IPS DF 4.7 (cell line): ENCODE data around the gene DAGLB.
"Not testable (repeated sequence)": the region's sequence is repeated elsewhere in the genome, so short reads cannot be mapped to it uniquely, and the experiment has no call there.

Experiments
- DNase-seq: peaks from one replicate; pipeline ENCODE4 v3.0.0-alpha.2; 2013; ENCODE audit warnings: low spot score; ENCODE audit errors: extremely low read depth

DAGLB gene

GRCh38 chr7:6400243-6401105, 47.3 kb downstream of the DAGLB start:
- not testable (repeated sequence) for DNase-seq

GRCh38 chr7:6399351-6399750, 48.4 kb downstream of the DAGLB start:
- no peak for DNase-seq

GRCh38 chr7:6398943-6399342, 48.8 kb downstream of the DAGLB start:
- DNase-seq: no peak

DNA sequence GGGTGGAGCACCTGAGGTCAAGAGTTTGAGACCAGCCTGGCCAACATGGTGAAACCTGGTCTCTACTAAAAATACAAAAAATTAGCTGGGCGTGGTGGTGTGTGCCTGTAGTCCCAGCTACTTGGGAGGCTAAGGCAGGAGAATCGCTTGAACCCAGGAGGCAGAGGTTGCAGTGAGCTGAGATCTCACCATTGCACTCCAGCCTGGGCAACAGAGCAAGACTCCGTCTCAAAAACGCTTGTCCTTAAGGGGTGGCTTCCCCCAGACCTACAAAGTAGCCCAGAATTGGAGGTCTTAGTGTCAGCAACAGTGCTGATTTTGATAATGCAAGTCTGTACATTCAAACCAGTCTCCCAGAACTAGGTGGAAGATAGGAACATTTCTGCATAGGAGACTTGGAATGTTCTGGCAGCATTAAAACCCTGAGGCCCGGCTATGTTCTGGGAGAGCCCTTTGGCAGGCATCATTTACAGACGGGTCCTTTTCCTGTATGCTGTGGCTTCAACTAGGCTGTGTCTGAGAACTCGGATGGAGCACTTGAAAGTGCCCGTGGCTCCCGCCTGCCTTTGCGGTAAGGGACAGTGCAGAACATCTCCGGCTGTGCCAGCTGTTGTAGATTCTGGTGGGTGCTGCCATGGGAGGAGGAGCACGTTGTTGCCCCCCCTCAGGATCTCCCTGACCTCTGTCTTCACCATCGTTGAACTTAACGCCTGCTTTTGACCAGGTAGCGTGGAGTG, 49.8 kb downstream of the DAGLB start:
- not testable (repeated sequence) for DNase-seq

- no peak for DNase-seq
Observed at GRCh38 chr7:6395898-6396595, 51.7 kb downstream of the DAGLB start.

- no peak for DNase-seq
Observed at GRCh38 chr7:6394114-6394513, 53.6 kb downstream of the DAGLB start.

GRCh38 chr7:6393667-6394056, 54.1 kb downstream of the DAGLB start:
- no peak for DNase-seq

DNA sequence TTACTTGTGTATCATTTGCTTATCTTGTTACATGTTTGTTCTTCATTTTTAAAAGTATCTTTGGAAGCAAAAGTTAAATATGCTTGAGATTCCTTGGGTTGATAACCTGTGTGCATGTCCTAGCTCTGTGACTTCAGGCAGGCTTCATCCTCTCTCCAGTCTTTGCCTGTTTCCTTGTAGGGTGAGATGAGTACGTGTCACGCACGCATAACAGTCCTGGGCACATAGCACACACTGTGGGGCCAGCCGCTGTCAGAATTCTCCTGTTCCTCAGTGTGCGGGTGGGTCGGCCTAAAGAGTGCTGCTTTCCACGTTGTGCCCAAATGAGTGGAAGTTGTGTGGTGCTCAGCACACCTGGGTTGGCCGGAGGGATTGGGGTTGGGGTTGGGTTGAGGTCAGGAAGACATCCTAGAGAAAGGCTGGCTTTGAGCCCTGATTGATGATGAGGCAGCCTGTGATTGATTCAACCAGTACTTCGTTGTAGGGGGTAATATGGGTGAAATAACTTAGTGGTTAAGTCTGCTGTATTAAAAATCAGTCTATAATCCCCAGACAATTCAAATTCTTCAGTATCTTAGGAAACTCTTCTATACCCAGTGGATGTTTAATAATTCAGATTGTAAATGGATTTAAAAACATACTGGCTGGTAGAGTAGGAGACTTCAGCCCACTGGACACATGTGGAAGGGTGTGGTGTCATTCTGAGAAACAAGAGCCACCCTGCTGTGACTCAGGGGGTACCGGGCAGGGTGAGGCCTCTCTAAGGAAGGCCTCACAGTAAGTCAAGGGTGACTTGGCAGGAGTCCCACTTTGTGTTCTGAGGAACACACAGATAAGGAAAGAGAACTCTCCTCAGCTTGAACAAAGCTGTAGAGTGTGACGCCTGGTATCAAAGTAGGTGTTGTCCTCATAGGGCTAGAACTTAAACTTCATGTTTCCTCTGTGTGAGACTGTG, 54.8 kb downstream of the DAGLB start:
- no peak for DNase-seq

DNA sequence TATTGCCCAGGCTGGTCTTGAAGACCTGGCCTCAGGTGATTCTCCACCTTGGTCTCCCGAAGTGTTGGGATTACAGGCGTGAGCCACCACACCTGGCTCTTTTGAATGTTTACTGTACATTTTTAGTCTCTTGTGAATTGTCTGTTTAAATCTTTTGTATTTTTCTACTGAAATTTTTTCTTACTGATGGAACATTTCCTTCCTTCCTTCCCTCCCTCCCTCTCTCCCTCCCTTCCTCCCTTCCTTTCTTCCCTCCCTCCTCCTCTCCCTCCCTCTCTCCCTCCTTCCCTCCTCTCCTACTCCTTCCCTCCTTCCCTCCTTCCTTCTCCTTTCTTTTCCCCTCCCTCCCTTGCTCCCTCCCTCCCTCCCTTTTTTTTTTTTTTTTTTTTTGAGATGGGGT, 58.0 kb downstream of the DAGLB start:
- no peak for DNase-seq

- DNase-seq: no peak
Observed at GRCh38 chr7:6387734-6388294, 59.9 kb downstream of the DAGLB start.

DNA sequence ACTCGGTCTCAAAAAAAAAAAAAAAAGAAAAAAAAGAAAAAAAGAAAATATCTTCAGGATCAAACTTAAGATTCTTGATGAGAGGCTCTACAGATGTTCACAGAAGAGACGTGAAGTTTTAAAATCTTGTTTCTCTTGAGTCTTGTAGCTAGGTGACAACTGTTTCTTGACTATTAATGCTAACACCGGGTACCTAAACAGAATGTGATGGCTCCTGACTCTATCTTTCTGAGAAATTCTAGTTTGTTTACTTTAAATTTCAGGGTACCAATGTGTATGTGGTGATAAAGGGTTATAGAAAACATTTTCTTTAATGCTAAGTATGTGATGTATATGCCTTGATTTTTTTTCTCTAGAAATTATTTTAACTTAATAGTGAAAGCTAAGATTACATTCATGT, 61.0 kb downstream of the DAGLB start:
- DNase-seq: no peak

- DNase-seq: no peak
Observed at GRCh38 chr7:6385909-6386560, 61.7 kb downstream of the DAGLB start.

DNA sequence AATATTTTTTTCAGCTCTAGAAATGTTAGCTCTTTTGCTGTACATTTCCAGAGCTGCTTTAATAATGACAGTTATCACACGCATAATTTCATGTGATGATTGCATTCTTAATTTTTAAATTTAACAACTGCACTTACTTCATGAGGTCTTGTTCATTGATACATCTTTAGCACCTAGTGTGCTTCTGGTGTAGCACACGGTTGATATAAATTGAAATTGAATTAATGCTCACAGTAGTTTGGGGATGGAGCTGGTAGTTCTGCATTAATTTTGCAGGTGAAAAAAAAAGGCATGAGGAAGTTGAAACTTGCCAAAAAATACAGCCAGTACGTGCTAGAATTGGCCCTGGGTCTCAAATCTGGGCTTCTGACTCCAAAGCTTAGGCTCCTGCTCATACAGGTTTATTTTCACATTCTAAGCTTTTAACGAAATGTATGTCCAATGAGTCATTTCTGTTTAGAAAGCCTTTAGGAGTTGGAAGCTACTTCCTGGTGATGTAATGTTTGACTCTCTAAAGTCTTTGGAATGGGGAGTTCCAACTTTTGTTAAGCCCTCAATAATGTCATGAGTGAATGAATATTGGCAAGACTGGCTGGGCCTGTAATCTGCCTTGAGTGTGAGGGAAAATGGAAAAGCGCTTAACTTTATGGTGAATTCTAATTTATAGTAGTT, 62.5 kb downstream of the DAGLB start:
- DNase-seq: no peak

DNA sequence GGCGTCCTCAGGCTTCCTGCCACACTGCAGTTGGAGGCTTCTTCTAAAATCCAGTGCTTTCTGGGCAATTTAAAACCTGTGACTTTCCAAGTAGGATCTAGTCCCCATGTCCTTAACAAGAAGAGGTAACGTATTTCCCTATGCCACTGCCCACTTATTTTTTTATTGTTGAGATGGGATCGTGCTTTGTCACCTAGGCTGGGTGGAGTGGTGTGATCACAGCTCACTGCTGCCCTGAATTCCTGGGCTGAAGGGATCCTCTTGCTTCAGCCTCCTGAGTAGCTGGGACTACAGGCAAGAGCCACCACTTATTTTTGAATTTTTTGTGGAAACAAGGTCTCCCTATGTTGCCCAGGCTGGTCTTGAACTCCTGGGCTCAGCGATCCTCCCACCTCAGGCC, 63.4 kb downstream of the DAGLB start:
- DNase-seq: no peak

- no peak for DNase-seq
Observed at GRCh38 chr7:6382817-6383216, 64.9 kb downstream of the DAGLB start.

GRCh38 chr7:6381846-6382245, 65.9 kb downstream of the DAGLB start:
- DNase-seq: not testable (repeated sequence)

GRCh38 chr7:6380310-6381095, 67.3 kb downstream of the DAGLB start:
- no peak for DNase-seq

- no peak for DNase-seq
Observed at GRCh38 chr7:6379886-6380285, 67.9 kb downstream of the DAGLB start.

GRCh38 chr7:6378556-6378955, 69.2 kb downstream of the DAGLB start:
- not testable (repeated sequence) for DNase-seq
